GM19238 (cell line): ENCODE results near the gene CHERP.
"Not testable (repeated sequence)": the region's sequence is repeated elsewhere in the genome, so short reads cannot be mapped to it uniquely, and the experiment has no call there.

Experiments
- DNase-seq: peaks from one replicate; pipeline ENCODE4 v3.0.0; 2011; ENCODE audit warnings: low spot score; ENCODE audit not compliant: insufficient read length

Gene CHERP

GRCh38 chr19:16577531-16577985, 35.3 kb upstream of the CHERP start:
- DNase-seq: no peak

DNA sequence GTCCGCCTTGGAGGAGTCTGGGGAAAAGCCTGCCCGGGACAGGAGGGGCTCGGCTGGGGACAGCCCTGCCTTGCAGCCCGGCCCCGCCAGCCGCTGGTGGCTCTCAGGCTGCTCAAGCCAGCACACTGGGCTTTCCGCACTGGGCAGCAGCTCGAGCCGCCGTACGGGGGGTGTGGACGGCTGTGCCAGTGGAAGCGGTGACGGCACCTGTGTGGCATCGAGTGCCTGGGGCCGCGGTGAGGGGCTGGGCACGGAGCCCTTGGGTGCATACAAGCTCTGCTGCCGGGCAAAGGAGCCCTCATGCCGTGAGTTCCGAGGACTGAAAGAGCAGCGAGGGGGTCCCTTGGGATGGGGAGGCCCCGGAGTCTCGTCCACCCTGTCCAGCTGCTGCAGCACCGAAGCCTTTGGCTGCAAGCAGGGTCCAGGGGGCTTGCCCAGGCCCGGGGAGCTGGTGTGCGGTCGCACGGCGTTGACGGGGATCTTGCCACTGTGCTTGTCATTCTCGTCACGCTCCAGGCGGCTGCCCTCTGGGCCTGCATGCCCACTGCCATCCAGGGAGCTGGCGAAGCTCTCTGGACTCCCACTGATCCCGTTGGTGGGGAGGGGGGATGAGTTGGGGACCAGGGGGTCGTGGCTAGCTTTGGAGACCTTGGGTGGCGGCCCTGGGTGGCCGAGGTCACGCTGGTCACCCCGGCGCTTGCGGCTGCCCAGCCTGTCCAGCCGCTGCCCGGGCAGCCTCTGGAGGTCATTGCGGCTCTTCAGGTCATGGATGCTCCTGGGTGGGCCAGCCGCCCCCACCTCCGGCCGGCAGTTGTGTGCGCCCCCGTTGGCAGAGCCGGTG, 34.7 kb upstream of the CHERP start:
- DNase-seq: no peak

DNA sequence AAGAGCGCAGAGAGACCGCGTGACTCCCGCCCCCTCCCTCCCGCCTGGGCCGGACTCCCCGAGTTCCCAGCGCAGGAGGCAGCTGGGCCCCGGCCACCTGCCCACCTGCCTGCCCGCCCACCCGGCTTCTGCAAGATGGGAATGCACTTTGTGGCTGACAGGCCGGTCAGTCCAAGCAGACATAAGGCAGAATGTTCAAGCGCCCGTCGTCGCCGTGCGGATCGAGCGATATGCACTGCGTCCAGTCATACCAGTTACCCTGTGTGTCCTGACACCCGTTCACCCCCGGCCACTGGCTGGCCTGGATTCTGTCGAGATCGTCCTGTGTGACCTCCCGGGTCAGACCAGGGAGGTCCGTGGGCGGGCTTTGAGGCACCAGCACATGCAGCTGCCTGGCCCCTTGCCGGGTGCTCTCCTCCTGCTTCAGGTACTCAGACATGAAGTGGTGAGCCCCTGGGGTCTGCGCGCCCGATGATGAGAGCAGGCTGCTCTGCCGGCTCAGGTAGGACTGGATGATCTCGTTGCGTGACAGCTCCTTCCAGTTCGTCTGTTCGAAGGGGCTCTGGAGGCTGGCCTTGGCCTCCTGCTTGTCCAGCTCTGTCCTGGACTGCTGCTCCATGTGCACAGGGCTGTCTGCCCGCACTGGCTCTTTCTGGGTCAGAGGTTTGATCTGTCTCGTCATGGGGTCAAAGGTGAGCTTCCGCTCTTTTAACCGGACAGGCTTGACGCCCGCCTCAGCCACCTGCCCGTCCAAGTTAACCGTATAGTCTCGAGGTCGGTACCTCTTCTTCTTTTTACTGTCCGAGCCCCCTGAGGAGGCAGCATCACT, 33.8 kb upstream of the CHERP start:
- DNase-seq: no peak

DNA sequence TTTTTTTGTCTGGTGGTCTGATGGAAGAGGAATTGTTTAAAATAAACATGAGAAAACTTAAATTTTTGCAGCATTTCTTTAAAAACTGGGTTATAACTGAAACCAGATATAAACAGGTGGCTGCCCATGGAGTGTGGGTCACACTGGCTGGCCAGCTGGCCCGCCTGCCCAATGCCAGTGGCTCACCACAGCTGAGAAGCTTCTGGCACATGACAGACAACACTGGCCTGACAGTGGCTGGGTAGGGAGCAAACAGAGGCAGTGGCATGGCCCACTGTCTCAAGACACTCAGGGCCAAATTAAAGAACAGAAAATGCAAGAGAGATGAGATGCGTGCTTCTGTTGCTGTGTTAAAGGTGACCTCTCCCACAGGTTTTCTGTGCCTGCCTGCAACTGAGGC, 33.0 kb upstream of the CHERP start:
- no peak for DNase-seq

GRCh38 chr19:16573925-16574324, 31.7 kb upstream of the CHERP start:
- DNase-seq: no peak

- DNase-seq: no peak
Observed at GRCh38 chr19:16573296-16573695, 31.1 kb upstream of the CHERP start.

- DNase-seq: peak; percentile 100
Observed at GRCh38 chr19:16572332-16573211, 30.3 kb upstream of the CHERP start, which contains the start of gene SLC35E1. TSS of gene SLC35E1 (minus strand) at chr19:16572415. CDS start at chr19:16572364, 51 bp downstream.

GRCh38 chr19:16571822-16572331, 29.6 kb upstream of the CHERP start:
- no peak for DNase-seq

DNA sequence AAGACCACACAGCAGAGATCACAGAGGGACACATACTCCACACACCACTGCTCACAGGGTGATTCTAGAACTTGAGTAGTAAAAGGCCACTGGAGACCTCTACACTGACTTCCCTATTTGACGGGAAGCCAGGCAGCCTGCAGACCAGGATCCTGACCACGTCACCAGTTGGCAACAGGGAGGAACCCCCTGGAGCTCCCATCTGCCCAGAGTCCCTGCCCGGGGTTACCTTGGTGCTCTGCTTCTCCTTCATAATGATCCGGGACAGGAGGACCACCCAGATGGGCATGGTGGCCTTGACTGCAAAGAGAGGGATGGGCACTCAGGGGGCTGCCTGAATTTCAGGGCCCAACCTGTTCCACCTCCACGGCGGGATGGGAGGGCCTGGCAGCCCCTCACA, 29.0 kb upstream of the CHERP start:
- DNase-seq: no peak

DNA sequence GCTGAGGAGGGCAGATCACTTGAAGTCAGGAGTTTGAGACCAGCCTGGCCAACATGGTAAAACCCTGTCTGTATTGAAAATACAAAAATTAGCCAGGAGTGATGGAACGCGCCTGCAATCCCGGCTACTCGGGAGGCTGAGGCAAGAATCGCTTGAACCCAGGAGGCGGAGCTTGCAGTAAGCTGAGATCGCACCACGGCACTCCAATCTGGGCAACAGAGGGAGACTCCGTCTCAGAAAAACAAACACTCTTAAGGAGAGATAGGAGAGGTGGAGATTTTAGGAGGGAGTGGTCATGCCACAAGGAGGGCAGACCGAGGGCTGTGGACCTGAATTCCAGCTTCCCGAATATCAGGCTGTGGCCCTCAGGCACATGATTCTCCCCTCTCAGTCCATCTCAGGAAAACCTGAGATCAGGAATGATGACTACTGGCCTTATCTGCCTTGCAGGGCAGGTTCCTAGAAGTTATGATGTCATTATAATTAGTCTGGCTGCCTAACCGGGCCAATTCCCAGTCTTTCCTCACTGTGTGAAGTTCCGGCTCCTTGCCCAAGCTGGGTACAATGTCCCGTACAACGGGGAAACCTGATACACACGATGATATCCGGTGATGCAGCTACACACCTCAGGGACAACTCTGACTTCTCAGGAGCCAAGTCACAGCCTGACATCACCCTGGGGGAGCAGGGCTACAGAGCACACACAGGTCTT, 27.5 kb upstream of the CHERP start:
- DNase-seq: no peak

- no peak for DNase-seq
Observed at GRCh38 chr19:16566702-16567101, 24.5 kb upstream of the CHERP start.

- DNase-seq: no peak
Observed at GRCh38 chr19:16566161-16566560, 23.9 kb upstream of the CHERP start.

DNA sequence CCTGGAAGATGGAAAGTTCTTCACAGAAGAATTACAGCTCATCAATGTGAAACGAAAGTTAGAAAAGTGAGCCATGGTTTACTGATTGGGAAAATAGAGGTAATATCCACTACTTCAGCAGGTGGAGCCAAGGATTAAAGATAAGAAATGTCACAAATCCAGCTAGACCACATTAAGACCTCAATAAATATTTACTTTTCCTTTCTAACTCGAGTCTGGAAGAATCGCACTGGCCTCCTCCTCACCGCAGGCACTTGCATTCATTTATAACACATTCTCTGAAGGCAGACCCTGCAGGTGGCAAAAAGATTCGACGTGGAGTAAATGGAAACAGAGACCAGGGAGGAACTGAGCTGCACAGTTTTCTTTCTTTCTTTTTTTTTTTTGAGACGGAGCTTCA, 22.6 kb upstream of the CHERP start:
- DNase-seq: no peak

GRCh38 chr19:16562608-16563025, 20.4 kb upstream of the CHERP start:
- no peak for DNase-seq

GRCh38 chr19:16561382-16561781, 19.1 kb upstream of the CHERP start:
- no peak for DNase-seq

- DNase-seq: no peak
Observed at GRCh38 chr19:16559780-16560276, 17.6 kb upstream of the CHERP start.

DNA sequence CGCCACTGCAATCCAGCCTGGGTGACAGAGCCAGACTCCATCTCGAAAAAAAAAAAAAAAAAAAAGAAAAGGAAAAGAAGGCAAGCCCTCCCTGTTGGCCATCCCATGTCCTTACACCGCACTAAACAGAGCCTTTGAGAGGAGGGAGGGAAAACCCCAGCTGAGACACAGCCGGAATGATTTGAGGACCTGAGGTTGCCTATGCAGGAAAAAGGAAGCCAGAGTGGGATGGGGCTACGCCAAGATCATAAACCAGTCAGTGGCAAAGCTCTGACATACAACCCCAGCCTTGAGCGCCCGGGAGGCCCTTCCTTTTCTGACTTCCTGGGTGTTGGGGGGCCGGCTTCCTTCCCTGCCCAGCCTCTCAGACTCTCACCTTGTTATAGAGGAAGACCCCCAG, 12.5 kb upstream of the CHERP start:
- DNase-seq: no peak

GRCh38 chr19:16551902-16552301, 9.7 kb upstream of the CHERP start:
- not testable (repeated sequence) for DNase-seq

- DNase-seq: no peak
Observed at GRCh38 chr19:16548956-16549355, 6.7 kb upstream of the CHERP start.
